Common myeloid progenitor, CD34-positive (primary cell): ENCODE measurements around the gene POU2F2.

Source experiments
- CTCF ChIA-PET: fragments of 350-600 bp; sonication (Branson Sonifier 250); formaldehyde crosslinking; loops from one replicate; lab custom pipeline; 2021; ENCODE audit warnings: antibody characterized with exemption; lab: Charles Lee
- POLR2A ChIA-PET: fragments of 350-600 bp; sonication (Branson Sonifier 250); formaldehyde crosslinking; loops from one replicate; lab custom pipeline; 2021; ENCODE audit warnings: antibody characterized with exemption; lab: Charles Lee
- DNase-seq, 3 donors: peaks; one replicate each; pipeline versions ENCODE4 v3.0.0 to v3.0.0-alpha.2; 2013
- H3K27ac ChIP-seq, 2 experiments: 1 replicate in 1 of 2; 2 replicates in 1 of 2; pipeline ENCODE4 v1.7.0; 2013; ENCODE audit warnings: inconsistent platforms in 2 of 2, low read length in 2 of 2, mild to moderate bottlenecking in 2 of 2, low read depth in 1 of 2, moderate library complexity in 1 of 2; ENCODE audit not compliant: severe bottlenecking in 2 of 2, insufficient read depth in 1 of 2, poor library complexity in 1 of 2
- H3K27me3 ChIP-seq, 5 experiments: replicated peaks in 2 of 5; 1 replicate in 3 of 5; 2 replicates in 2 of 5; pipeline versions ENCODE4 v1.6.1 to v1.7.0; 2013; ENCODE audit warnings: low read length in 4 of 5, mild to moderate bottlenecking in 2 of 5, moderate library complexity in 2 of 5, inconsistent platforms in 1 of 5; ENCODE audit not compliant: insufficient read depth in 5 of 5, control insufficient read depth in 4 of 5
- H3K36me3 ChIP-seq, 4 experiments: 1 replicate in 2 of 4; 2 replicates in 2 of 4; pipeline versions ENCODE4 v1.6.1 to v1.7.0; 2013; ENCODE audit warnings: low read length in 3 of 4, control low read depth in 1 of 4, mild to moderate bottlenecking in 1 of 4; ENCODE audit not compliant: control insufficient read depth in 4 of 4, insufficient read depth in 4 of 4
- H3K4me1 ChIP-seq, 4 experiments: 1 replicate in 3 of 4; 2 replicates in 1 of 4; pipeline versions ENCODE4 v1.6.1 to v1.7.1; 2013; ENCODE audit warnings: low read length in 3 of 4, mild to moderate bottlenecking in 3 of 4, control low read depth in 1 of 4, inconsistent platforms in 1 of 4, moderate library complexity in 1 of 4; ENCODE audit not compliant: control insufficient read depth in 4 of 4, insufficient read depth in 4 of 4; ENCODE audit errors: control extremely low read depth in 1 of 4
- H3K4me3 ChIP-seq, 7 experiments: 1 replicate in 4 of 7; 2 replicates in 3 of 7; pipeline versions ENCODE4 v1.5.1 to v1.7.0; 2013; ENCODE audit warnings: mild to moderate bottlenecking in 7 of 7, low read length in 6 of 7, moderate library complexity in 6 of 7, inconsistent platforms in 2 of 7, low read depth in 2 of 7, control low read depth in 1 of 7; ENCODE audit not compliant: insufficient read depth in 4 of 7, control insufficient read depth in 1 of 7; ENCODE audit errors: extremely low read depth in 1 of 7
- H3K9me3 ChIP-seq, 5 experiments: 1 replicate in 4 of 5; 2 replicates in 1 of 5; pipeline versions ENCODE4 v1.6.1 to v1.7.1; 2013; ENCODE audit warnings: low read length in 4 of 5, mild to moderate bottlenecking in 2 of 5, inconsistent platforms in 1 of 5, low read depth in 1 of 5, moderate library complexity in 1 of 5; ENCODE audit not compliant: control insufficient read depth in 4 of 5, insufficient read depth in 2 of 5; ENCODE audit errors: control extremely low read depth in 1 of 5
- WGBS: methylation state at CpG from one replicate; pipeline ENCODE4 v1.1.5; 2013; ENCODE audit not compliant: insufficient coverage; 5-methylcytosine and 5-hydroxymethylcytosine counted together

POU2F2 gene

GRCh38 chr19:42174958-42175734 lies 42.9 kb upstream of the POU2F2 start:
- no peak for DNase-seq
- no peaks in the 10 kb centered on the region for H3K36me3 ChIP-seq
- peaks cover 0 to 17% (median 12%) of the 10 kb centered on the region in 4 experiments for H3K4me1 ChIP-seq
- H3K9me3 ChIP-seq, result no peaks in the 10 kb centered on the region
- peaks cover 5 to 59% (median 29%) of the 10 kb centered on the region in 5 experiments for H3K27me3 ChIP-seq
- POLR2A ChIA-PET, result interaction anchor here (1.9 kb wide), 1 partner anchor 9 kb away, joined by 4 read pairs; no protein-coding TSS in a partner anchor
- CTCF ChIA-PET, result interaction anchor here (1.0 to 1.9 kb wide), 4 partner anchors 10 to 126 kb away, joined by 3 to 7 read pairs (median 4); no protein-coding TSS in a partner anchor
- H3K27ac ChIP-seq, result no peak overlapping the region
- 86% methylated on average over 6 of the region's 6 CpGs for WGBS
- H3K4me3 ChIP-seq, result no peak overlapping the region

- Histone ChIP-seq H3K4me3 (no peak overlapping the region), H3K36me3 (no peaks in the 10 kb centered on the region), H3K27ac (no peak overlapping the region), H3K27me3 (peaks cover 5 to 49% (median 29%) of the 10 kb centered on the region in 5 experiments), H3K9me3 (no peaks in the 10 kb centered on the region), H3K4me1 (peaks cover 0 to 17% (median 12%) of the 10 kb centered on the region in 4 experiments)
- ChIA-PET POLR2A (no interaction called here), CTCF (no interaction called here)
- DNase-seq, result no peak
- WGBS, result 92% methylated on average over 9 of the region's 11 CpGs
These were observed 41.9 kb upstream of the POU2F2 start for GRCh38 chr19:42174188-42174587.

GRCh38 chr19:42173695-42174094 lies 41.4 kb upstream of the POU2F2 start:
- Histone ChIP-seq H3K4me1 (peaks cover 0 to 17% (median 12%) of the 10 kb centered on the region in 4 experiments), H3K4me3 (no peak overlapping the region), H3K36me3 (no peaks in the 10 kb centered on the region), H3K9me3 (no peaks in the 10 kb centered on the region), H3K27me3 (peaks cover 3 to 44% (median 28%) of the 10 kb centered on the region in 5 experiments), H3K27ac (no peak overlapping the region)
- no peak for DNase-seq
- ChIA-PET CTCF (no interaction called here), POLR2A (no interaction called here)
- 80% methylated on average over 3 of the region's 5 CpGs for WGBS

GRCh38 chr19:42172261-42172660 lies 40.0 kb upstream of the POU2F2 start:
- ChIA-PET POLR2A (interaction anchor here (0.5 to 0.8 kb wide), 2 partner anchors 9 to 10 kb away, joined by 3 to 4 read pairs; no protein-coding TSS in a partner anchor), CTCF (no interaction called here)
- H3K4me3 ChIP-seq, result no peak overlapping the region
- no peak overlapping the region for H3K27ac ChIP-seq
- H3K36me3 ChIP-seq, result no peaks in the 10 kb centered on the region
- H3K4me1 ChIP-seq, result peaks cover 0 to 16% (median 11%) of the 10 kb centered on the region in 4 experiments
- H3K27me3 ChIP-seq, result peaks cover 0 to 30% (median 18%) of the 10 kb centered on the region in 5 experiments
- no peaks in the 10 kb centered on the region for H3K9me3 ChIP-seq
- WGBS, result 98% methylated on average over 7 of the region's 7 CpGs
- DNase-seq, result no peak

GRCh38 chr19:42170715-42171114 lies 38.5 kb upstream of the POU2F2 start:
- ChIA-PET POLR2A (no interaction called here), CTCF (no interaction called here)
- H3K27me3 ChIP-seq, result peaks cover 0 to 18% (median 13%) of the 10 kb centered on the region in 5 experiments
- no peak overlapping the region for H3K27ac ChIP-seq
- H3K4me3 ChIP-seq, result no peak overlapping the region
- over 99% methylated on average over 16 of the region's 16 CpGs for WGBS
- H3K36me3 ChIP-seq, result no peaks in the 10 kb centered on the region
- no peaks in the 10 kb centered on the region for H3K9me3 ChIP-seq
- no peak for DNase-seq
- peaks cover 0 to 3% (median 1%) of the 10 kb centered on the region in 4 experiments for H3K4me1 ChIP-seq

GRCh38 chr19:42169486-42170413 lies 37.5 kb upstream of the POU2F2 start:
- Histone ChIP-seq H3K27ac (no peak overlapping the region), H3K9me3 (no peaks in the 10 kb centered on the region), H3K4me1 (no peaks in the 10 kb centered on the region), H3K4me3 (no peak overlapping the region), H3K27me3 (peaks cover 0 to 8% (median 4%) of the 10 kb centered on the region in 5 experiments), H3K36me3 (no peaks in the 10 kb centered on the region)
- 87% methylated on average over 6 of the region's 19 CpGs for WGBS
- CTCF ChIA-PET, result no interaction called here
- DNase-seq, result no peak
- POLR2A ChIA-PET, result no interaction called here
